OCI-LY1 (cell line): ENCODE results near the gene AKAP8.

ENCODE experiments used
- H2AFZ ChIP-seq: fragments of 200-600 bp; sonication (generic), shearing (Covaris generic); 2 replicates; pipeline ENCODE4 v1.6.0; 2014; ENCODE audit warnings: antibody characterized with exemption, mild to moderate bottlenecking, low read length
- H3F3A ChIP-seq: fragments of 200-600 bp; sonication (generic), shearing (Covaris generic); 2 replicates; pipeline ENCODE4 v1.6.0; 2014; ENCODE audit warnings: mild to moderate bottlenecking, antibody characterized with exemption, low read length, moderate library complexity; ENCODE audit not compliant: insufficient read depth
- H3K27ac ChIP-seq: fragments of 200-600 bp; sonication (generic); 2 replicates; pipeline ENCODE4 v1.5.1; 2014; ENCODE audit warnings: low read length, mixed run types, mild to moderate bottlenecking, low read depth; ENCODE audit not compliant: poor library complexity, severe bottlenecking
- H3K27me3 ChIP-seq: fragments of 200-600 bp; sonication (generic); 2 replicates; pipeline ENCODE4 v1.6.0; 2014; ENCODE audit warnings: antibody characterized with exemption, mild to moderate bottlenecking, low read length, moderate library complexity; ENCODE audit not compliant: insufficient read depth
- H3K36me3 ChIP-seq: fragments of 200-600 bp; sonication (generic); 2 replicates; pipeline ENCODE4 v1.6.1; 2014; ENCODE audit warnings: mild to moderate bottlenecking, antibody characterized with exemption, low read length, moderate library complexity, mixed read lengths; ENCODE audit not compliant: insufficient read depth
- H3K4me1 ChIP-seq: fragments of 200-600 bp; sonication (generic); 2 replicates; pipeline ENCODE4 v1.5.1; 2014; ENCODE audit warnings: mild to moderate bottlenecking, low read length, moderate library complexity; ENCODE audit not compliant: insufficient read depth, severe bottlenecking
- H3K4me2 ChIP-seq: fragments of 200-600 bp; sonication (generic), shearing (Covaris generic); 2 replicates; pipeline ENCODE4 v1.6.1; 2014; ENCODE audit warnings: low read length
- H3K4me3 ChIP-seq: fragments of 200-600 bp; sonication (generic); 2 replicates; pipeline ENCODE4 v1.5.1; 2014; ENCODE audit warnings: low read length, low read depth, mild to moderate bottlenecking, mixed read lengths; ENCODE audit not compliant: poor library complexity, severe bottlenecking
- H3K79me2 ChIP-seq: fragments of 200-600 bp; shearing (Covaris generic); 2 replicates; pipeline ENCODE4 v1.6.1; 2016; ENCODE audit warnings: mixed run types, low read length, mixed read lengths; ENCODE audit not compliant: insufficient read depth
- H3K9ac ChIP-seq: fragments of 200-600 bp; sonication (generic), shearing (Covaris generic); 2 replicates; pipeline ENCODE4 v1.6.1; 2014; ENCODE audit warnings: mild to moderate bottlenecking, low read length, mixed read lengths
- H3K9me2 ChIP-seq: fragments of 200-600 bp; sonication (generic), shearing (Covaris generic); 2 replicates; pipeline ENCODE4 v1.6.1; 2014; ENCODE audit warnings: low read depth, mild to moderate bottlenecking, low read length, mixed read lengths
- H3K9me3 ChIP-seq: fragments of 200-600 bp; shearing (Covaris generic); 2 replicates; pipeline ENCODE4 v1.6.1; 2014; ENCODE audit warnings: low read length, mixed read lengths
- H4K20me1 ChIP-seq: fragments of 200-600 bp; sonication (generic), shearing (Covaris generic); 2 replicates; pipeline ENCODE4 v1.6.0; 2016; ENCODE audit warnings: mild to moderate bottlenecking, low read length; ENCODE audit not compliant: insufficient read depth
- CTCF ChIP-seq: fragments of 200-600 bp; sonication (generic), shearing (Covaris generic); IDR thresholded peaks from 2 replicates; pipeline ENCODE4 v1.5.1; 2017; ENCODE audit warnings: mild to moderate bottlenecking, antibody characterized with exemption, low read length, moderate library complexity, mixed read lengths
- EZH2 ChIP-seq: fragments of 200-600 bp; sonication (generic), shearing (Covaris generic); IDR thresholded peaks from 2 replicates; pipeline ENCODE4 v1.8.0; 2017; ENCODE audit warnings: borderline replicate concordance, mixed run types, mild to moderate bottlenecking, antibody characterized with exemption, low read length, moderate library complexity, mixed read lengths

Gene AKAP8

GRCh38 chr19:15424121-15424520 is 44.5 kb upstream of the AKAP8 start:
- Histone ChIP-seq H3K9me2 (no peaks in the 10 kb centered on the region), H3F3A (no peaks in the 10 kb centered on the region), H3K9me3 (no peaks in the 10 kb centered on the region), H3K9ac (no peak overlapping the region), H3K4me3 (no peak overlapping the region), H3K4me1 (peaks cover 11% of the 10 kb centered on the region), H4K20me1 (no peaks in the 10 kb centered on the region), H3K36me3 (peaks cover 57% of the 10 kb centered on the region), H3K79me2 (no peaks in the 10 kb centered on the region), H3K4me2 (no peak overlapping the region), H2AFZ (no peak overlapping the region), H3K27ac (no peak overlapping the region), H3K27me3 (no peaks in the 10 kb centered on the region)
- no peak for TF ChIP-seq CTCF
- TF ChIP-seq EZH2, result no peak

GRCh38 chr19:15423130-15423529 is 43.5 kb upstream of the AKAP8 start:
- H3K4me2 ChIP-seq, result no peak overlapping the region
- no peak overlapping the region for H3K27ac ChIP-seq
- H3K27me3 ChIP-seq, result no peaks in the 10 kb centered on the region
- H3F3A ChIP-seq, result no peaks in the 10 kb centered on the region
- H3K36me3 ChIP-seq, result peaks cover 62% of the 10 kb centered on the region
- H3K79me2 ChIP-seq, result peaks cover 5% of the 10 kb centered on the region
- H3K9me2 ChIP-seq, result no peaks in the 10 kb centered on the region
- H3K4me3 ChIP-seq, result no peak overlapping the region
- H4K20me1 ChIP-seq, result no peaks in the 10 kb centered on the region
- H3K4me1 ChIP-seq, result peaks cover 11% of the 10 kb centered on the region
- no peak overlapping the region for H2AFZ ChIP-seq
- no peak for TF ChIP-seq EZH2
- TF ChIP-seq CTCF, result no peak
- H3K9me3 ChIP-seq, result no peaks in the 10 kb centered on the region
- H3K9ac ChIP-seq, result no peak overlapping the region

- no peak overlapping the region for H3K9ac ChIP-seq
- H3K27me3 ChIP-seq, result no peaks in the 10 kb centered on the region
- no peak for TF ChIP-seq CTCF
- no peak for TF ChIP-seq EZH2
- peaks cover 59% of the 10 kb centered on the region for H3K36me3 ChIP-seq
- H4K20me1 ChIP-seq, result no peaks in the 10 kb centered on the region
- no peak overlapping the region for H3K4me2 ChIP-seq
- H3K79me2 ChIP-seq, result peaks cover 11% of the 10 kb centered on the region
- no peaks in the 10 kb centered on the region for H3K9me2 ChIP-seq
- no peak overlapping the region for H3K27ac ChIP-seq
- no peak overlapping the region for H3K4me3 ChIP-seq
- no peak overlapping the region for H2AFZ ChIP-seq
- no peaks in the 10 kb centered on the region for H3K9me3 ChIP-seq
- H3F3A ChIP-seq, result no peaks in the 10 kb centered on the region
- H3K4me1 ChIP-seq, result peaks cover 16% of the 10 kb centered on the region
Observed at GRCh38 chr19:15422296-15423075, 42.9 kb upstream of the AKAP8 start.
